Testis (tissue), 3 donors: ENCODE measurements around the gene SHC2. TPM values are rescaled to one million over a fixed set of nuclear protein-coding genes. Genes with fewer than 3 reads are reported as not detected.

Experiments
- DNase-seq: peaks from one replicate; pipeline ENCODE4 v3.0.0-alpha.2; 2019
- H3K27ac ChIP-seq, 2 donors: fragments of 200-600 bp; sonication (generic); one replicate each; pipeline ENCODE4 v1.5.1; 2019
- H3K27me3 ChIP-seq: fragments of 200-600 bp; sonication (generic); one replicate; pipeline ENCODE4 v1.5.1; 2019
- H3K36me3 ChIP-seq: fragments of 200-600 bp; sonication (generic); one replicate; pipeline ENCODE4 v1.5.1; 2017; ENCODE audit warnings: low read depth; ENCODE audit errors: missing control alignments
- H3K4me1 ChIP-seq: fragments of 200-600 bp; sonication (generic); one replicate; pipeline ENCODE4 v1.5.1; 2019
- H3K4me3 ChIP-seq, 2 donors: fragments of 200-600 bp; sonication (generic); one replicate each; pipeline ENCODE4 v1.5.1; 2017 to 2019
- H3K9me3 ChIP-seq: fragments of 200-600 bp; sonication (generic); one replicate; pipeline ENCODE4 v1.5.1; 2017
- POLR2A ChIP-seq: fragments of 450-650 bp; IDR thresholded peaks from one replicate; pipeline ENCODE4 v1.6.1; 2017; ENCODE audit warnings: antibody characterized with exemption, mild to moderate bottlenecking, moderate library complexity
- WGBS, 2 donors: methylation state at CpG; one replicate each; pipeline ENCODE4 v1.1.5; 2018; 5-methylcytosine and 5-hydroxymethylcytosine counted together
- intact Hi-C: fragments of 100-400 bp; cut with DNase I; formaldehyde crosslinking; loops from one replicate; pipeline ENCODE4 v1.15.1; 2023; ENCODE audit warnings: low total_unique reads
- polyA plus RNA-seq: library from polyadenylated mRNA; stranded (reverse); fragments of 350-450 nt; fragmentation: Illumina TruSeq; extraction: RNeasy Lipid Tissue Mini Kit (QIAGEN cat#74804); gene quantifications from one replicate; pipeline ENCODE4 v1.2.3, GENCODE V29; 2014; ENCODE audit warnings: low read depth, low replicate concordance; ENCODE audit not compliant: insufficient read depth
- total RNA-seq, 2 donors: library from RNA; depleted of rRNA; stranded (reverse); fragments of >200 nt; gene quantifications; one replicate each; pipeline ENCODE4 v1.2.3, GENCODE V29; 2016
- TF ChIP-seq, protein P1 (sequence below), 3 experiments: fragments of 450-650 bp in 2 of 3; fragments of 200-600 bp in 1 of 3; sonication (generic) in 1 of 3; IDR thresholded peaks; one replicate each; pipeline ENCODE4 v1.5.1; 2016 to 2019; ENCODE audit warnings: antibody characterized with exemption in 3 of 3, mild to moderate bottlenecking in 2 of 3, moderate library complexity in 1 of 3

The SHC2 gene
- total and polyA plus RNA-seq, 3 donors from 2014 or later: 26.7 to 67.3 (median 57.8) TPM

DNA sequence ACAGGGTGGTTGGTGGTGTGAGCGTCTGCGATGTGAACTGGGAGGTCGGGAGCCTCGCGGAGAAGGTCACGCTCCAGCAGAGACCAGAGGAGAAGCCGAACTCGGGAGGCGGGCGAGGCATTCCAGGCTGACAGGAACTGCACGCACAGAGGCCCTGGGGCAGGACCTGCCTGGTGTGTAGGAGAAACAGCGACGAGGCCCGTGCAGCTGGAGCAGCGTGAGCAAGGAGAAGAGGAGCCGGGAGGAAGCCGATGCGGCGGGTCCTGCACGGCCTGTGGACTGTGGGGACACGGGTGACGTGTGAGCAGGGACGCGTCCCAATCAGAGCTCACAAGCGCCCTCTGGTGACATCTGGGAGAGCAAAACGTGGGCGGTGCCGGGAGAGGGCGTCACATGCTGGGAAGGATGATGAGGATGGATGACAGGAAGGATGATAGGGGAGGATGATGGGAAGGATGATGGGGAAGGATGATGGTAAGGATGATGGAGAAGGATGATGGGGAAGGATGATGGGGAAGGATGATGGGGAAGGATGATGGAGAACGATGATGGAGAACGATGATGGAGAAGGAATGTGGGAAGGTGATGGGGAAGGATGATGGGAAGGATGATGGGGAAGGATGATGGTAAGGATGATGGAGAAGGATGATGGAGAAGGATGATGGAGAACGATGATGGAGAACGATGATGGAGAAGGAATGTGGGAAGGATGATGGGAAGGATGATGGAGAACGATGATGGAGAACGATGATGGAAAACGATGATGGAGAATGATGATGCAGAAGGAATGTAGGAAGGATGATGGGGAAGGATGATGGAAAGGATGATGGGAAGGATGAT lies 19.4 kb upstream of the SHC2 start:
- peak; percentile 90 for DNase-seq
- H3K27me3 ChIP-seq: no peaks in the 10 kb centered on the region
- TF ChIP-seq, protein P1, sequence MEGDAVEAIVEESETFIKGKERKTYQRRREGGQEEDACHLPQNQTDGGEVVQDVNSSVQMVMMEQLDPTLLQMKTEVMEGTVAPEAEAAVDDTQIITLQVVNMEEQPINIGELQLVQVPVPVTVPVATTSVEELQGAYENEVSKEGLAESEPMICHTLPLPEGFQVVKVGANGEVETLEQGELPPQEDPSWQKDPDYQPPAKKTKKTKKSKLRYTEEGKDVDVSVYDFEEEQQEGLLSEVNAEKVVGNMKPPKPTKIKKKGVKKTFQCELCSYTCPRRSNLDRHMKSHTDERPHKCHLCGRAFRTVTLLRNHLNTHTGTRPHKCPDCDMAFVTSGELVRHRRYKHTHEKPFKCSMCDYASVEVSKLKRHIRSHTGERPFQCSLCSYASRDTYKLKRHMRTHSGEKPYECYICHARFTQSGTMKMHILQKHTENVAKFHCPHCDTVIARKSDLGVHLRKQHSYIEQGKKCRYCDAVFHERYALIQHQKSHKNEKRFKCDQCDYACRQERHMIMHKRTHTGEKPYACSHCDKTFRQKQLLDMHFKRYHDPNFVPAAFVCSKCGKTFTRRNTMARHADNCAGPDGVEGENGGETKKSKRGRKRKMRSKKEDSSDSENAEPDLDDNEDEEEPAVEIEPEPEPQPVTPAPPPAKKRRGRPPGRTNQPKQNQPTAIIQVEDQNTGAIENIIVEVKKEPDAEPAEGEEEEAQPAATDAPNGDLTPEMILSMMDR (IDR thresholded peaks at IDR 0.05): peak; percentile 42 to 66 (median 47)
- TF ChIP-seq POLR2A: no peak
- H3K4me1 ChIP-seq: peaks cover 7% of the 10 kb centered on the region
- 27 to 28% methylated on average over 36 of the region's 36 CpGs for WGBS, 2 donors
- no peaks in the 10 kb centered on the region for H3K36me3 ChIP-seq
- intact Hi-C loops: no loop called here
- no peak overlapping the region for H3K4me3 ChIP-seq
- peak overlapping the region; percentile 50 to 61 for H3K27ac ChIP-seq
- no peaks in the 10 kb centered on the region for H3K9me3 ChIP-seq

- no peaks in the 10 kb centered on the region for H3K27me3 ChIP-seq
- peaks cover 6% of the 10 kb centered on the region for H3K4me1 ChIP-seq
- intact Hi-C loops: no loop called here
- no peak overlapping the region for H3K4me3 ChIP-seq
- no peak overlapping the region for H3K27ac ChIP-seq
- no peaks in the 10 kb centered on the region for H3K9me3 ChIP-seq
- DNase-seq: no peak
- H3K36me3 ChIP-seq: no peaks in the 10 kb centered on the region
- no peak for TF ChIP-seq POLR2A
- TF ChIP-seq, protein P1 (IDR thresholded peaks at IDR 0.05): no peak
- WGBS, 2 donors: 66 to 69% methylated on average over 14 of the region's 14 CpGs
These were observed 18.1 kb upstream of the SHC2 start for GRCh38 chr19:478976-479375.

GRCh38 chr19:478236-478903 lies 17.5 kb upstream of the SHC2 start:
- no peak overlapping the region for H3K4me3 ChIP-seq
- no peak for DNase-seq
- H3K4me1 ChIP-seq: peaks cover 6% of the 10 kb centered on the region
- H3K27ac ChIP-seq: no peak overlapping the region
- H3K36me3 ChIP-seq: no peaks in the 10 kb centered on the region
- WGBS, 2 donors: 76 to 78% methylated on average over 23 to 26 of the region's 26 CpGs
- intact Hi-C loops: no loop called here
- H3K27me3 ChIP-seq: no peaks in the 10 kb centered on the region
- no peak for TF ChIP-seq POLR2A
- TF ChIP-seq, protein P1 (IDR thresholded peaks at IDR 0.05): no peak
- H3K9me3 ChIP-seq: no peaks in the 10 kb centered on the region

- Histone ChIP-seq H3K36me3 (no peaks in the 10 kb centered on the region), H3K9me3 (no peaks in the 10 kb centered on the region), H3K27me3 (no peaks in the 10 kb centered on the region), H3K4me1 (peaks cover 6% of the 10 kb centered on the region), H3K4me3 (no peak overlapping the region), H3K27ac (no peak overlapping the region)
- intact Hi-C loops: no loop called here
- no peak for DNase-seq
- WGBS, 2 donors: 78 to 82% methylated on average over 13 of the region's 13 CpGs
- TF ChIP-seq, protein P1 (IDR thresholded peaks at IDR 0.05): no peak
- no peak for TF ChIP-seq POLR2A
These were observed 14.5 kb upstream of the SHC2 start for GRCh38 chr19:475360-475759.
